Spleen (tissue), 11 donors: Measurements from ENCODE around the gene LCOR. TPM values are rescaled to one million over a fixed set of nuclear protein-coding genes. Genes with fewer than 3 reads are reported as not detected.
"Not testable (repeated sequence)": the region's sequence is repeated elsewhere in the genome, so short reads cannot be mapped to it uniquely, and the experiment has no call there.

Experiments
- DNase-seq: peaks from one replicate; pipeline ENCODE4 v3.0.0-alpha.2; 2020
- H3K27ac ChIP-seq, 8 donors: fragments of 200-600 bp; sonication (generic) in 7 of 8; 1 replicate in 4 of 8; 2 replicates in 4 of 8; pipeline versions ENCODE4 v1.5.0 to v1.8.0; 2016 to 2021; ENCODE audit warnings: inconsistent platforms in 4 of 8, mild to moderate bottlenecking in 4 of 8, moderate library complexity in 1 of 8
- H3K27me3 ChIP-seq, 7 donors: fragments of 200-600 bp; sonication (generic) in 6 of 7; replicated peaks in 1 of 7; 1 replicate in 4 of 7; 2 replicates in 3 of 7; pipeline versions ENCODE4 v1.5.0 to v1.8.0; 2016 to 2021; ENCODE audit warnings: inconsistent platforms in 3 of 7, mild to moderate bottlenecking in 1 of 7
- H3K36me3 ChIP-seq, 6 donors: fragments of 200-600 bp; sonication (generic) in 5 of 6; 1 replicate in 4 of 6; 2 replicates in 2 of 6; pipeline versions ENCODE4 v1.5.0 to v1.8.0; 2016 to 2021; ENCODE audit warnings: inconsistent platforms in 2 of 6
- H3K4me1 ChIP-seq, 6 donors: fragments of 200-600 bp; sonication (generic) in 5 of 6; 1 replicate in 3 of 6; 2 replicates in 3 of 6; pipeline versions ENCODE4 v1.5.0 to v1.8.0; 2016 to 2021; ENCODE audit warnings: inconsistent platforms in 3 of 6
- H3K4me3 ChIP-seq, 8 donors: fragments of 200-600 bp; sonication (generic) in 7 of 8; 1 replicate in 4 of 8; 2 replicates in 4 of 8; pipeline versions ENCODE4 v1.5.0 to v1.8.0; 2016 to 2021; ENCODE audit warnings: inconsistent platforms in 4 of 8, mild to moderate bottlenecking in 4 of 8, moderate library complexity in 2 of 8
- H3K9me3 ChIP-seq, 8 donors: fragments of 200-600 bp; sonication (generic) in 7 of 8; 1 replicate in 4 of 8; 2 replicates in 4 of 8; pipeline versions ENCODE4 v1.5.0 to v1.8.0; 2016 to 2021; ENCODE audit warnings: inconsistent platforms in 4 of 8
- CTCF ChIP-seq, 11 experiments: fragments of 200-600 bp in 7 of 11; fragments of 450-650 bp in 4 of 11; sonication (generic) in 4 of 11; IDR thresholded peaks in 8 of 11; conservative IDR thresholded peaks in 3 of 11; 1 replicate in 7 of 11; 2 replicates in 4 of 11; pipeline versions ENCODE4 v1.4.0 to v1.8.0; 2016 to 2021; ENCODE audit warnings: antibody characterized with exemption in 11 of 11, inconsistent platforms in 4 of 11, mild to moderate bottlenecking in 1 of 11
- POLR2A ChIP-seq, 3 donors: fragments of 450-650 bp; IDR thresholded peaks; one replicate each; pipeline ENCODE4 v1.5.1; 2017; ENCODE audit warnings: antibody characterized with exemption in 3 of 3, mild to moderate bottlenecking in 1 of 3
- POLR2AphosphoS5 ChIP-seq, 3 donors: sonication (generic); formaldehyde crosslinking; IDR thresholded peaks; one replicate each; pipeline ENCODE4 v1.5.1; 2017; ENCODE audit warnings: antibody characterized with exemption in 3 of 3
- WGBS, 5 donors: extraction: QIAGEN DNeasy Blood & Tissue Kit in 3 of 5; methylation state at CpG; one replicate each; pipeline versions ENCODE4 v1.1.5 to v1.1.7; 2013 to 2018; 5-methylcytosine and 5-hydroxymethylcytosine counted together
- intact Hi-C: fragments of 100-400 bp; cut with DNase I; formaldehyde crosslinking; loops from one replicate; pipeline ENCODE4 v1.15.0; 2023; ENCODE audit warnings: low total_unique reads
- polyA plus RNA-seq, 3 donors: library from polyadenylated mRNA; stranded (reverse); fragments of 200-250 nt; gene quantifications; one replicate each; pipeline ENCODE4 v1.2.1, GENCODE V29; 2013
- total RNA-seq, 7 donors: library from RNA; depleted of rRNA in 3 of 7; stranded (reverse); fragments of >200 nt in 3 of 7; fragmentation: NEBNext Ultra II Directional in 4 of 7; extraction: Animal tissue kit (Norgen Biotek cat#: 25700) in 4 of 7; gene quantifications; one replicate each; pipeline versions ENCODE4 v1.1.0 to v1.2.1, GENCODE V29; 2016 to 2021
- donor health status: healthy with polysubstance abuse.
- donor health status: DM: no; HTN: no; CAD: no; lungs with moderate emphysema.
- donor health status: DM: no; HTN: no; CAD: no.
- donor health status: Bipolar disorder and iron deficiency.
- donor health status: healthy.
- donor health status: DM: no; HTN: no; CAD: no.
- donor health status: DM: yes; HTN: yes; CAD: no.

LCOR gene
- total and polyA plus RNA-seq, 10 donors: 2.2 to 105 (median 47.0) TPM

GRCh38 chr10:97030894-97031293 is 198.8 kb downstream of the LCOR start:
- Histone ChIP-seq H3K4me1 (no peaks in the 10 kb centered on the region), H3K9me3 (no peaks in the 10 kb centered on the region), H3K36me3 (no peaks in the 10 kb centered on the region), H3K4me3 (no peak overlapping the region), H3K27me3 (peaks cover 0 to 22% (median 0%) of the 10 kb centered on the region in 7 donors), H3K27ac (no peak overlapping the region)
- no peak for DNase-seq
- TF ChIP-seq POLR2AphosphoS5 (IDR thresholded peaks at IDR 0.05): no peak
- no peak for TF ChIP-seq POLR2A (IDR thresholded peaks at IDR 0.05)
- no peak for TF ChIP-seq CTCF (IDR thresholded peaks at IDR 0.05 in 8 of 11, conservative IDR thresholded peaks at IDR 0.05 in 3 of 11)
- WGBS, 5 donors: 78 to 88% (median 81%) methylated on average over 5 to 6 of the region's 6 CpGs
- intact Hi-C loops: no loop called here

DNA sequence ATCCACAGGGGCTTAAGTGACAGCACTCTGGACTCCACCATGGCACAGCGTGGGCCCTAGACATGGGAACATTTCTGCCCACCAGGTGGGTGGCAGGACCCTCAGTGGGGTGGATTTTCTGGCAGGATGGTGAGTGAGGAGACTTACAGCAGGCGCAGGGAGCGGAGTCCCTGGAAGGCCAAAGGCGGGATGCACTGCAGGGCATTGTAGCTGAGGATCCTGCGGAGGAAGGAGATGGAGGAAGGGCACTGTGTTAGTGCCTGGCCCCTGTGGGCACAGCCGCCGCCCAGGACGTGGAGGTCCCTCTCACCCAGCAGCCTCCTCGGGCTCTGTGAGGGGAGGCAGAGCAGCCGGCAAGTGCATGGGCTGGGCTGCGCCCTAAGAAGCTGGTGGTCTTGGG is 199.4 kb downstream of the LCOR start:
- no peak for DNase-seq
- WGBS, 5 donors: 82 to 95% (median 88%) methylated on average over 10 to 11 of the region's 11 CpGs
- TF ChIP-seq POLR2A (IDR thresholded peaks at IDR 0.05) (no peak), POLR2AphosphoS5 (IDR thresholded peaks at IDR 0.05) (no peak), CTCF (IDR thresholded peaks at IDR 0.05 in 8 of 11, conservative IDR thresholded peaks at IDR 0.05 in 3 of 11) (no peak)
- Histone ChIP-seq H3K27me3 (peaks cover 0 to 22% (median 0%) of the 10 kb centered on the region in 7 donors), H3K27ac (no peak overlapping the region), H3K4me1 (no peaks in the 10 kb centered on the region), H3K36me3 (no peaks in the 10 kb centered on the region), H3K9me3 (no peaks in the 10 kb centered on the region), H3K4me3 (no peak overlapping the region)
- intact Hi-C loops: no loop called here

DNA sequence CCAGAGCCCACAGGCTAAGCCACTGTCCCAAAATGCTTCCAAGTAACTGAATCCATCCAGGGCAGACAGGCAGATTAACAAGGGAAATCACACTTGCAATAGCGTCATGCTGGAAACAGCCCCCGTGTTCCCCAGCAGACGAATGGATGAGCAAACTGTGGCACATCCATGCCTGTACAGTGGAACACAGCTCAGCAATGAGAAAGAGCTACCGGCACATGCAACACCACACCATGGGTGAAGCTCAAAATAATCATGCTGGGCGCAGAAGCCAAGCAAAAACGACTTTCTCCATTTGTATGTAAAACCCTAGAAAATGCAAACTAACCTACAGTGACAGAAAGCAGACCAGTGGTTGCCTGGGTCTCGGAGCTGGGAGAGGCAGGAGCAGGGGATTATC is 200.5 kb downstream of the LCOR start:
- Histone ChIP-seq H3K4me1 (peaks cover 0 to 6% (median 4%) of the 10 kb centered on the region in 6 donors), H3K4me3 (no peak overlapping the region), H3K9me3 (no peaks in the 10 kb centered on the region), H3K27me3 (peaks cover 0 to 22% (median 0%) of the 10 kb centered on the region in 7 donors), H3K27ac (no peak overlapping the region), H3K36me3 (no peaks in the 10 kb centered on the region)
- TF ChIP-seq POLR2AphosphoS5 (IDR thresholded peaks at IDR 0.05): no peak
- no peak for TF ChIP-seq POLR2A (IDR thresholded peaks at IDR 0.05)
- TF ChIP-seq CTCF (IDR thresholded peaks at IDR 0.05 in 8 of 11, conservative IDR thresholded peaks at IDR 0.05 in 3 of 11): no peak
- DNase-seq: no peak
- 65 to 73% (median 67%) methylated on average over 7 of the region's 7 CpGs for WGBS, 5 donors
- intact Hi-C loops: no loop called here

DNA sequence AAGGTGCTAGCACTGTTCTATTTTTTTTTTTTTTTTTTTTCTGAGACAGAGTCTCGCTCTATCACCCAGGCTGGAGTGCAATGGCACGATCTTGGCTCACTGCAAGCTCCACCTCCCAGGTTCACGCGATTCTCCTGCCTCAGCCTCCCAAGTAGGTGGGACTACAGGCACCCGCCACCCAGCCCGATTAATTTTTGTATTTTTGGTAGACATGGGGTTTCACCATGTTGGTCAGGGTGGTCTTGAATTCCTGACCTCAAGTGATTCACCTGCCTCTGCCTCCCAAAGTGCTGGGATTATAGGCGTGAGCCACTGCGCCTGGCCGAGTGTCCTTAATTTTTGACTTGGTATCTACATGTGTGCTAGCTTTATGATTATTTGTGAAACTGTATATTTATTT is 201.7 kb downstream of the LCOR start:
- H3K27ac ChIP-seq, intact Hi-C loops, H3K4me3 ChIP-seq, H3K36me3 ChIP-seq, DNase-seq, H3K9me3 ChIP-seq: not testable (repeated sequence)
- peaks cover 0 to 22% (median 0%) of the 10 kb centered on the region in 7 donors for H3K27me3 ChIP-seq
- H3K4me1 ChIP-seq: peaks cover 0 to 14% (median 11%) of the 10 kb centered on the region in 6 donors
- 91 to 97% (median 94%) methylated on average over 9 of the region's 9 CpGs for WGBS, 5 donors

DNA sequence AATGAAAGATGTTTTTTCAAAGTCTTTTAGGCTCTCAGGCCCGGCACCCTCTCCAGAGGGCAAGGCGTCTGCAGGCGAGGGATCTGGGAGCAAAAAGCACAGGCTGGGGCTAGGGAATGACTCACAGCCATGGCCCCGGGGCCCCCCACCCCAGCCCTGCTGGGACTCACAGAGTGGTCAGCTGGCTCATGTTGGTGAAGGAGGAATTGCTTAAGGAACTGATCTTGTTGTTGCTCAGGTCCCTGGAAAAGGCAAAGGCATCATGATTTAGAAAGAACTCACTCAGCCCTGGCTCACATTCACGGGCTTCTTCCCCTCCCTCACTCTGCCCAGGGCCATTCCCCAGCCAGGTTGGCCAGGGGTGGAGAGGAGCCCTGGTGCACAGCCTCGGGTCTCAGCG is 202.2 kb downstream of the LCOR start:
- intact Hi-C loops: no loop called here
- Histone ChIP-seq H3K36me3 (no peaks in the 10 kb centered on the region), H3K27ac (no peak overlapping the region), H3K9me3 (no peaks in the 10 kb centered on the region), H3K4me1 (peaks cover 0 to 14% (median 11%) of the 10 kb centered on the region in 6 donors), H3K4me3 (no peak overlapping the region), H3K27me3 (peaks cover 0 to 22% (median 0%) of the 10 kb centered on the region in 7 donors)
- 81 to 92% (median 84%) methylated on average over 7 of the region's 7 CpGs for WGBS, 5 donors
- TF ChIP-seq POLR2AphosphoS5 (IDR thresholded peaks at IDR 0.05): no peak
- TF ChIP-seq POLR2A (IDR thresholded peaks at IDR 0.05): no peak
- TF ChIP-seq CTCF (IDR thresholded peaks at IDR 0.05 in 8 of 11, conservative IDR thresholded peaks at IDR 0.05 in 3 of 11): no peak
- DNase-seq: no peak
